GM13977 (cell line): ENCODE results near the gene SLC43A2.

Experiments
- DNase-seq: peaks from one replicate; pipeline ENCODE4 v3.0.0; 2012; ENCODE audit warnings: low spot score
- in situ Hi-C: fragments of 300-500 bp; cut with MboI; formaldehyde crosslinking; loops from one replicate; pipeline ENCODE4 v1.12.0; 2022; ENCODE audit warnings: low sequenced_read_pairs, low pct_unique_long_range_greater_than_20kb, mixed read lengths, inconsistent platforms; ENCODE audit not compliant: unreplicated experiment
- TF ChIP-seq, protein P1 (sequence below): IDR thresholded peaks from 2 replicates; pipeline ENCODE4 v1.5.1; 2012; ENCODE audit warnings: mild to moderate bottlenecking, control low read depth; ENCODE audit not compliant: insufficient read depth; ENCODE audit errors: extremely low read depth, missing control alignments

Gene SLC43A2

DNA sequence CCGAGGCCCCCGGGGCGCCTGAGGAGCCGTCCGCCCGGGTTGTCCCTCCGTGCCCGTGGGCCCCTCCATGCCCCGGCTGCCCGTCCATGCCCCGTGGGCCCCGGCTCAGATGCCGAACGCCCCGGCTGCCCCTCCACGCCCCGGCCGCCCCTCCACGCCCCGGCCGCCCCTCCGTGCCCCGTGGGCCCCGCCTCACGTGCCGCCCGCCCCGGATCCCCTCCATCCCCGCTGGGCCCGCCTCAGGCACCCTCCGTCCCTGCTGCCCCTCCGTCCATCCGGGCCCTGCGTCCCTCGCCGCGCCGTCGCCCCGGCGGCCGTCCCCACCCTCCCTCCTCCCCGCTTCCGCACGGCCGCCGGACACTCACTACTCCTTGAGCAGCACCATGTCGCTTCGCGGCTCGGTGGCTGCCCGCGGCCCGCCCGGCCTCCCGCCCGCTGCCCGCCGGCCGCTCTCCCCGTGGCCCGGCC, 66.4 kb downstream of the SLC43A2 start:
- in situ Hi-C loops, result no loop called here
- peak; percentile 30 for DNase-seq
- TF ChIP-seq, protein P1, sequence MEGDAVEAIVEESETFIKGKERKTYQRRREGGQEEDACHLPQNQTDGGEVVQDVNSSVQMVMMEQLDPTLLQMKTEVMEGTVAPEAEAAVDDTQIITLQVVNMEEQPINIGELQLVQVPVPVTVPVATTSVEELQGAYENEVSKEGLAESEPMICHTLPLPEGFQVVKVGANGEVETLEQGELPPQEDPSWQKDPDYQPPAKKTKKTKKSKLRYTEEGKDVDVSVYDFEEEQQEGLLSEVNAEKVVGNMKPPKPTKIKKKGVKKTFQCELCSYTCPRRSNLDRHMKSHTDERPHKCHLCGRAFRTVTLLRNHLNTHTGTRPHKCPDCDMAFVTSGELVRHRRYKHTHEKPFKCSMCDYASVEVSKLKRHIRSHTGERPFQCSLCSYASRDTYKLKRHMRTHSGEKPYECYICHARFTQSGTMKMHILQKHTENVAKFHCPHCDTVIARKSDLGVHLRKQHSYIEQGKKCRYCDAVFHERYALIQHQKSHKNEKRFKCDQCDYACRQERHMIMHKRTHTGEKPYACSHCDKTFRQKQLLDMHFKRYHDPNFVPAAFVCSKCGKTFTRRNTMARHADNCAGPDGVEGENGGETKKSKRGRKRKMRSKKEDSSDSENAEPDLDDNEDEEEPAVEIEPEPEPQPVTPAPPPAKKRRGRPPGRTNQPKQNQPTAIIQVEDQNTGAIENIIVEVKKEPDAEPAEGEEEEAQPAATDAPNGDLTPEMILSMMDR, result no peak

DNA sequence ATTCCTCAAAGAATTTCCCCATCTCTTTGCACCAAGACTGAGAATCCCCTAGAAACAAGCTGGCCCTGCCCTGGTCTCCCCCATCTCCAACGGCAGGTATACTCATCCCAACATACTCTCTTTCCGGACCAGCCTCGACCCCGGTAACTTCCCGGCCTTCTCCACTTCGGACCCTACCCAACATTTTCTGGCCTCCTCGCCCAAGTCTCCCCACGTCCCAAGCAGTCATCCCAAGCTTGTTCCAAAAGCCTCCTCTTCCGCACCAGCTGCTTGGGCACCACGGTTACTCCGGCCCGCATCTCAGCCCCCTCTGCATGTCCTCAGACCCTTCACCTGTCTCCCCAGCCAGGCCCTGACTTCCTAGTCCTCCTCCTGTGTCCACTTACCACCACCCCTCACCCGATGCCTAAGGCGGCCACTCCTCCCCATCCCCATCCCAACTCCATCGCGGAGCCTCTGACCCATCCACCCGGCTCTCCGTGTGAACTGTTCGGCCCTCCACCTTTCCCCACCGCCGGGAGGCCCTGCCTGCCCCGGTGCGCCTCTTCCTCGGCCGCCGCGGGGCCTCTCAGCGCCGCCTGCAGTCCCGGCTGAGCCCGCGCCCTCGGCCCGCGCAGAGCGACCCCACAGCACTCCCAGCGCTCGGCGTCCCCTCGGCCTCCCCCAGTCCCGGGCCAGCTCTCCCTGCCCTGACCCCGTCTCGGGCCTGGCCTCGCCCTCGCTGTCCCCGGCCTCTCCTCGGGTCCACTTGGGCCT, 67.0 kb downstream of the SLC43A2 start:
- TF ChIP-seq, protein P1, result peak; percentile 44
- in situ Hi-C loops, result no loop called here
- DNase-seq, result peak; percentile 66

DNA sequence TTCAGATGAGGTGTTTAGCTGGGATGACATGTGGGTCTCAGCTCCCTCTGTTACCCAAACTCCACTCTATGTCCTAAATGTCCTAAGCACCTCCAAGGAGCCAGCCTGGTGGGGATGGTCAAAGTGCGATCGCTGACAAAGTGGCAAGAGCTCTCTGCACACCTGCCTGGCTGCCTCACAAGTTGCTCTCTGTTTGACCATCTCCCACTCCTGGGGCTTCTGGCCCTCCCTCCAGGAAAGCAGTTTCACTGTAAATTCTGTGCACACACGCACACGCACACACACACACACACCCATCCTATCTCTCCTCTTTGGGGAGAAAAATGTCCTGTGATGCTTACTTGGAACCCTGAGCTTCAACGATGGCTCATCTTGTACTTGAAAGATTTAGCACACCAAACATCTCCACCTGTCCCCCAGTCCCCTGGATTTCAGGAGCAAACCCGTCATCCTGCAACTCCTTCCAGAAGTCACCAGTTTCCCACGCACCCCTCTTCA, 67.7 kb downstream of the SLC43A2 start:
- TF ChIP-seq, protein P1, result no peak
- in situ Hi-C loops, result no loop called here
- DNase-seq, result no peak

DNA sequence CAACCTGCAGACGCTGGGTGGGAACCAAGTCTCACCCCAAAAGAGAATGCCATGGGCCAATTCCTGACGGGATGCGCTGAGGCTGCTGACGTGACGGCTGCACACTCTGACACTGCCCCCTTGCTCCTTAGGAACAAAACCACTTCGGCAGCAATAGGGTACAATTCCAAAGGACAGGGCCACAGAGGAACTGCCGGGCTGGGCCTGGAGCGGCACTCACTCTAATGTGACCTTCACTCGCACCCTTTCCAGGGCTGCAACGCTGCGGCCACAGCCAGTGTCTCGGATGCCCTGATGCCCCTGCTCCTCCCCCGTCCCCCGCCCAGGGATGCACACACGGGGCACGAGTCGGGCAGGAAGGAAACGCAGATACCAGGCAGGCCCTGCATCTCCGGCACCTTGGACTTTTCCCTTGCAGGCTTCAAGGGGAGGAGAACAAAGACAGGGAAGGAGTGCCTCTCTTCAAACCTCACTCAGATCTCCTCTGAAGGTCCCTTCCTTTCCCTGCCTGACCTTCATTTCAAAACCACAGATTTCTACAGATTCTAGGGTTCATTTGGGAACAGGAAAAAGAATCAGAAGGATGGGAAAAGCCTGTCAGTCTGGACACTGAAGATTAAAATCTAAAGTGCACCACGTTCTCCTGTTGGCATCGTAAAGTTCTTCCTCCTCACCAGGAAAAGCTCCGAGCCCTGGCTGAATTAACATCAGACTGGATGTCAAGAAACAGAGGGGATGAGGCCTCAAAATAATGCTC, 68.4 kb downstream of the SLC43A2 start:
- TF ChIP-seq, protein P1, result no peak
- DNase-seq, result no peak
- in situ Hi-C loops, result no loop called here

DNA sequence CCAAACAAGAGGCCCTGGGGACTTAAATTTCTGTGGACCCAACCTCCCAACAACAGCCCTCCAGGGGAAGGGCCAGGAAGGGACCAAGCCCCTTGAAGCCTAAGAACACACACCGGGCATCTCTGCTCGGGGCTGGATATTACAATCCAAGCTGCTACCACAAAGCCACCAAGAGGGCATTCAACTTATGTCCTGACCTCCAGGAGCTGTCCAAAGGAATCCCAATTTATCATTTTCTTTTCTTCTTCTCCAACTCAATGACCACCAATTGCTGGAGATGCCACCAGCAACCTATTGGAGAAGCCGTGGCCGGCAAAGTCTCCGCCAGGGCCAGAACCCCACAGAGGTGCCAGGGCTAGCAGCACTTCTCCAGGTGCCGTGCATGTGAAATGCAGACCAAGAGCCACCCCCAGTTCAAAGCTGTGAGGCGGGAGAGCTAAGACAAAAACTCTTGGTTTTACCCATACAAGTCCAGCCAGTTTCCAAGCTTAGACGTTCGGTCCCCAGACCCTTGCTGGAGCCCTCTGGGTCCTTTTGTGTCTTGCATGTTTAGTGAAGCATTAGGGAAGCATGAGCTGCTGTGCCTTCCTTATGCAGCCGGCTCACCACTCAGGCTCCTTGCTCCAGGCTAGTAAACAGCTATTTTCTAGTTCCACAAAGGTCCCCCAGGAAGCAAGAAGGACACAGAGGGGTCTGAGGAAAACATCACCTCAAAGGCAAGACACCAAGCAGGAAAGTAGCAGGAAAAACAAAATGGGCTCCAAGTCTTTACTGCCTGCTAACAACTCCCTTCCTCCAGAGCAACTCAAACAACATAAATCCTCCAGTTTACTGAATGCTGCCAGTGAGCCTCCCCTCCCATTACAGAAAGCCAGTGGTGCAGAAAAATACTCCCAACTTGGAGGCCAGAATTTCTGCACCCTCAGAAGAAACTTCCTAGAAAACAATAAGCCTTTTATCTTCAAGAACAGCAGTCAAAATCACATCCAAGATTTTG, 69.3 kb downstream of the SLC43A2 start:
- in situ Hi-C loops, result no loop called here
- no peak for DNase-seq
- TF ChIP-seq, protein P1, result no peak

DNA sequence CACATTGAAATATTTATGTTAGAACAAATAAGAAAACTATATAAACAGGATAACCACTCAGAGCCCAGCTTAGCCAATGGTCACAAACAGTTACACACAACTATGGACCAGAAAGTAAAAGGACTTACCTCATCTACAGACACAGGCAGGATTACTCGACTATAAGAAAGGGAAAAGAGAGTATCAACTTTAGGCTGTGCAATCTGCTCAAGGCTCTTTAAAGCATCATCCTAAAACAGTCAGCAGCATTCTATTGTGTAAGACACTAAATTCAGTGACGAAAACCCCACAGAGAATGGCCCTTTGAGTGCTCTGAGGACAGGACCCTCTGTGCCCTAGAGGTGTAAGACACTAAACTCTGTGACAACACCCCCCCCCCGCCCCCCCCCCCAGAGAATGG, 70.2 kb downstream of the SLC43A2 start:
- no peak for DNase-seq
- TF ChIP-seq, protein P1, result no peak
- in situ Hi-C loops, result no loop called here
